Esophagus muscularis mucosa (tissue), 4 donors: ENCODE measurements around the gene SPTLC2. TPM values are rescaled to one million over a fixed set of nuclear protein-coding genes. Genes with fewer than 3 reads are reported as not detected.

Experiments
- DNase-seq: peaks from one replicate; pipeline ENCODE4 v3.0.0-alpha.2; 2017; ENCODE audit errors: extremely low spot score
- H3K27ac ChIP-seq, 4 donors: fragments of 200-600 bp; sonication (generic); replicated peaks in 1 of 4; 1 replicate in 3 of 4; 2 replicates in 1 of 4; pipeline ENCODE4 v1.5.1; 2016 to 2019; ENCODE audit warnings: mild to moderate bottlenecking in 1 of 4
- H3K27me3 ChIP-seq, 4 donors: fragments of 200-600 bp; sonication (generic); one replicate each; pipeline versions ENCODE4 v1.5.1 to v1.6.0; 2016 to 2019
- H3K36me3 ChIP-seq, 4 donors: fragments of 200-600 bp; sonication (generic); one replicate each; pipeline ENCODE4 v1.5.1; 2016 to 2019
- H3K4me1 ChIP-seq, 4 donors: fragments of 200-600 bp; sonication (generic); one replicate each; pipeline ENCODE4 v1.5.1; 2016 to 2019
- H3K4me3 ChIP-seq, 4 donors: fragments of 200-600 bp; sonication (generic); 1 replicate in 2 of 4; 2 replicates in 2 of 4; pipeline ENCODE4 v1.5.1; 2016 to 2019; ENCODE audit warnings: mild to moderate bottlenecking in 4 of 4, moderate library complexity in 1 of 4
- H3K9me3 ChIP-seq, 4 donors: fragments of 200-600 bp; sonication (generic); 1 replicate in 3 of 4; 2 replicates in 1 of 4; pipeline ENCODE4 v1.5.1; 2016 to 2019
- CTCF ChIP-seq, 3 experiments: fragments of 200-600 bp in 2 of 3; fragments of 450-650 bp in 1 of 3; sonication (generic) in 2 of 3; IDR thresholded peaks; one replicate each; pipeline ENCODE4 v1.5.1; 2017 to 2019; ENCODE audit warnings: antibody characterized with exemption in 3 of 3, mild to moderate bottlenecking in 2 of 3, moderate library complexity in 1 of 3
- EP300 ChIP-seq: sonication (generic); formaldehyde crosslinking; IDR thresholded peaks from one replicate; pipeline ENCODE4 v1.6.1; 2017; ENCODE audit warnings: antibody characterized with exemption
- POLR2A ChIP-seq: fragments of 450-650 bp; IDR thresholded peaks from one replicate; pipeline ENCODE4 v1.6.1; 2017; ENCODE audit warnings: antibody characterized with exemption, moderate library complexity, mild to moderate bottlenecking, low read depth
- POLR2AphosphoS5 ChIP-seq, 2 donors: sonication (generic); formaldehyde crosslinking; IDR thresholded peaks; one replicate each; pipeline ENCODE4 v1.6.1; 2017; ENCODE audit warnings: antibody characterized with exemption in 2 of 2
- WGBS: methylation state at CpG from one replicate; pipeline ENCODE4 v1.1.5; 2018; 5-methylcytosine and 5-hydroxymethylcytosine counted together
- intact Hi-C: fragments of 100-400 bp; cut with DNase I; formaldehyde crosslinking; loops from one replicate; pipeline ENCODE4 v1.15.1; 2023
- total RNA-seq, 4 donors: library from RNA; depleted of rRNA; stranded (reverse); fragments of >200 nt; gene quantifications; one replicate each; pipeline versions ENCODE4 v1.1.0 to v1.2.1, GENCODE V29; 2016

Gene SPTLC2
- total RNA-seq, 4 donors from 2014 or later, result 14.5 to 25.3 (median 20.1) TPM

- intact Hi-C loops, result no loop called here
- DNase-seq, result no peak
- peaks cover 20 to 30% (median 23%) of the 10 kb centered on the region in 4 donors for H3K4me1 ChIP-seq
- H3K9me3 ChIP-seq, result no peaks in the 10 kb centered on the region
- no peak for TF ChIP-seq CTCF (IDR thresholded peaks at IDR 0.05)
- TF ChIP-seq POLR2A, result no peak
- no peak for TF ChIP-seq POLR2AphosphoS5 (IDR thresholded peaks at IDR 0.05)
- TF ChIP-seq EP300, result no peak
- no peak overlapping the region for H3K4me3 ChIP-seq
- H3K36me3 ChIP-seq, result peaks cover 0 to 23% (median 17%) of the 10 kb centered on the region in 4 donors
- 73% methylated on average over 1 of the region's 1 CpG for WGBS
- H3K27me3 ChIP-seq, result no peaks in the 10 kb centered on the region
- H3K27ac ChIP-seq, result no peak overlapping the region
These were observed 36.7 kb downstream of the SPTLC2 start for GRCh38 chr14:77579780-77580179.

DNA sequence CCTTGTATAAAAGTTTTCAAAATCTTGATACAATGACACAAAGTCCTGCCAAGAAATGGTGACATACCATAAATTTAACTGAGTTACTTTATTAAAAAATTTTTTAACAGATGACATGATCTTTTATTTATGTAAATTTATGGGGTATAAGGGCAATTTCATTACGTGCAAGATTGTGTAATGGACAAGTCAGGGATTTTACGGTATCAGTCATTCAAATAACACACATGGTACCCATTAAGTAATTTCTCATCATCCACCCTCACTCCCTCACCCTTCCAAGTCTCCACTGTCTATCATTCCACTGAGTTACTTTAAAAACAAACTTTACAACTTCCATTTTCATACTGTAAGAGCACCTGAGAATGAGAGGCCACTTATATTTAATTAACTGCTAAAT, 37.4 kb downstream of the SPTLC2 start:
- no peaks in the 10 kb centered on the region for H3K9me3 ChIP-seq
- no peak overlapping the region for H3K4me3 ChIP-seq
- no peaks in the 10 kb centered on the region for H3K27me3 ChIP-seq
- TF ChIP-seq EP300, result no peak
- no peak for TF ChIP-seq POLR2A
- no peak for TF ChIP-seq POLR2AphosphoS5 (IDR thresholded peaks at IDR 0.05)
- TF ChIP-seq CTCF (IDR thresholded peaks at IDR 0.05), result no peak
- H3K36me3 ChIP-seq, result peaks cover 0 to 27% (median 19%) of the 10 kb centered on the region in 4 donors
- no peak overlapping the region for H3K27ac ChIP-seq
- DNase-seq, result no peak
- intact Hi-C loops, result no loop called here
- peaks cover 20 to 24% (median 22%) of the 10 kb centered on the region in 4 donors for H3K4me1 ChIP-seq
- 83% methylated on average over 2 of the region's 2 CpGs for WGBS

GRCh38 chr14:77574446-77575115, 41.9 kb downstream of the SPTLC2 start:
- TF ChIP-seq CTCF (IDR thresholded peaks at IDR 0.05), result no peak
- TF ChIP-seq EP300, result no peak
- no peak for TF ChIP-seq POLR2A
- TF ChIP-seq POLR2AphosphoS5 (IDR thresholded peaks at IDR 0.05), result no peak
- Histone ChIP-seq H3K27me3 (no peaks in the 10 kb centered on the region), H3K4me1 (peaks cover 0 to 5% (median 3%) of the 10 kb centered on the region in 4 donors), H3K4me3 (no peak overlapping the region), H3K27ac (no peak overlapping the region), H3K9me3 (no peaks in the 10 kb centered on the region), H3K36me3 (peaks cover 0 to 38% (median 25%) of the 10 kb centered on the region in 4 donors)
- DNase-seq, result peak; percentile 5
- intact Hi-C loops, result no loop called here
- WGBS, result 53% methylated on average over 4 of the region's 4 CpGs

- Histone ChIP-seq H3K9me3 (no peaks in the 10 kb centered on the region), H3K4me1 (peaks cover 0 to 5% (median 3%) of the 10 kb centered on the region in 4 donors), H3K4me3 (no peak overlapping the region), H3K27me3 (no peaks in the 10 kb centered on the region), H3K27ac (no peak overlapping the region), H3K36me3 (peaks cover 0 to 43% (median 27%) of the 10 kb centered on the region in 4 donors)
- intact Hi-C loops, result no loop called here
- WGBS, result 92% methylated on average over 3 of the region's 3 CpGs
- TF ChIP-seq CTCF (IDR thresholded peaks at IDR 0.05) (no peak), EP300 (no peak), POLR2AphosphoS5 (IDR thresholded peaks at IDR 0.05) (no peak), POLR2A (no peak)
- DNase-seq, result no peak
These were observed 42.5 kb downstream of the SPTLC2 start for GRCh38 chr14:77573964-77574363.
